K562 (cell line): ENCODE measurements around the gene SAPCD1. TPM values are rescaled to one million over a fixed set of nuclear protein-coding genes. Genes with fewer than 3 reads are reported as not detected.

ENCODE experiments used
- polyA plus RNA-seq, 8 experiments: library from polyadenylated mRNA; depleted of rRNA in 4 of 8; stranded (reverse) in 5 of 8; unstranded in 3 of 8; fragments of >200 nt; fragmentation: Nextera tagmentation in 2 of 8; fragmentation: Illumina TruSeq in 1 of 8; extraction: Ambion mirVana in 2 of 8; extraction: Trizol in 1 of 8; gene quantifications; 2 replicates each; pipeline versions ENCODE4 v1.2.1 to v1.2.3, GENCODE V29; 2011 to 2014; ENCODE audit warnings: inconsistent platforms in 1 of 8, missing spikeins in 1 of 8
- small RNA-seq: library from RNA; depleted of rRNA; stranded (forward); fragments of <200 nt; gene quantifications from one replicate; pipeline ENCODE3, GENCODE V24; 2014
- total RNA-seq, 7 experiments: library from RNA; depleted of rRNA in 6 of 7; stranded (reverse); fragments of >200 nt in 6 of 7; fragmentation: Illumina TruSeq in 2 of 7; extraction: Trizol in 2 of 7; gene quantifications; 2 replicates each; pipeline versions ENCODE4 v1.2.1 to v1.2.3, GENCODE V29; 2011 to 2021; ENCODE audit warnings: low replicate concordance in 1 of 7

The SAPCD1 gene
- total and polyA plus RNA-seq, 9 of the 15 experiments (the other 6 are each of a cell fraction or from before 2014, with no cell fraction given), result 2.6 to 30.2 (median 7.4) TPM

Small RNA genes within 50 kb of the gene (small RNA-seq; reads per million reads assigned to genes)
- gene LY6G6D, result not detected
- gene MSH5-SAPCD1, result not detected
- gene RF00019, result not detected
- not detected for gene RNU6-850P
- gene SAPCD1, result not detected

Other genes starting within 250 kb of the SAPCD1 start
Only the 7 nearest of the 42 such genes appear.
- gene LY6G6C, start 40.9 kb upstream of the SAPCD1 start, total RNA-seq (2014; rRNA removed), result not detected in 2 replicates
- not detected in 2 replicates for gene LY6G6C, start 40.9 kb upstream of the SAPCD1 start, total RNA-seq (2014; rRNA removed; fragmentation: Illumina TruSeq; extraction: Trizol)
- gene LY6G6C, start 40.9 kb upstream of the SAPCD1 start, total RNA-seq (2015; rRNA removed; fragmentation: Illumina TruSeq; extraction: Trizol), result not detected in 2 replicates
- 0.20 TPM in 1 of 2 replicates, not detected in the other for gene LY6G6C, start 40.9 kb upstream of the SAPCD1 start, total RNA-seq (2021)
- 0.20 and 0.35 TPM in 2 replicates for gene LY6G6C, start 40.9 kb upstream of the SAPCD1 start, polyA plus RNA-seq (2011; rRNA removed)
- 0.33 TPM in 1 of 2 replicates, not detected in the other for gene LY6G6C, start 40.9 kb upstream of the SAPCD1 start, polyA plus RNA-seq (2014; fragmentation: Illumina TruSeq; extraction: Trizol)
- gene LY6G6C, start 40.9 kb upstream of the SAPCD1 start, polyA plus RNA-seq (2014; fragmentation: Nextera tagmentation; extraction: Ambion mirVana), result under 1 TPM in 1 of 2 experiments, not detected in 1; 0.06 TPM
- 0.09 TPM in 1 of 2 replicates, not detected in the other for gene LY6G6C, start 40.9 kb upstream of the SAPCD1 start, polyA plus RNA-seq (2014; rRNA removed)
- 0.45 TPM in 1 of 2 replicates, not detected in the other for gene MPIG6B, start 39.3 kb upstream of the SAPCD1 start, total RNA-seq (2014; rRNA removed)
- gene MPIG6B, start 39.3 kb upstream of the SAPCD1 start, total RNA-seq (2014; rRNA removed; fragmentation: Illumina TruSeq; extraction: Trizol), result 0.11 and 0.13 TPM in 2 replicates
- 0.14 TPM in 1 of 2 replicates, not detected in the other for gene MPIG6B, start 39.3 kb upstream of the SAPCD1 start, total RNA-seq (2015; rRNA removed; fragmentation: Illumina TruSeq; extraction: Trizol)
- gene MPIG6B, start 39.3 kb upstream of the SAPCD1 start, total RNA-seq (2021), result 0.47 and 0.75 TPM in 2 replicates
- gene MPIG6B, start 39.3 kb upstream of the SAPCD1 start, polyA plus RNA-seq (2011; rRNA removed), result 0.24 and 0.30 TPM in 2 replicates
- 0.75 and 0.77 TPM in 2 replicates for gene MPIG6B, start 39.3 kb upstream of the SAPCD1 start, polyA plus RNA-seq (2014; fragmentation: Illumina TruSeq; extraction: Trizol)
- gene MPIG6B, start 39.3 kb upstream of the SAPCD1 start, polyA plus RNA-seq (2014; fragmentation: Nextera tagmentation; extraction: Ambion mirVana), result under 1 TPM; 0.15 to 0.32 TPM
- gene MPIG6B, start 39.3 kb upstream of the SAPCD1 start, polyA plus RNA-seq (2014; rRNA removed), result 0.27 and 1.2 TPM in 2 replicates
- gene DDAH2, start 33.4 kb upstream of the SAPCD1 start, total RNA-seq (2014; rRNA removed), result 45.4 and 59.1 TPM in 2 replicates
- gene DDAH2, start 33.4 kb upstream of the SAPCD1 start, total RNA-seq (2014; rRNA removed; fragmentation: Illumina TruSeq; extraction: Trizol), result 10.6 and 12.7 TPM in 2 replicates
- gene DDAH2, start 33.4 kb upstream of the SAPCD1 start, total RNA-seq (2015; rRNA removed; fragmentation: Illumina TruSeq; extraction: Trizol), result 32.3 and 34.6 TPM in 2 replicates
- gene DDAH2, start 33.4 kb upstream of the SAPCD1 start, total RNA-seq (2021), result 31.4 and 36.3 TPM in 2 replicates
- 21.4 and 30.4 TPM in 2 replicates for gene DDAH2, start 33.4 kb upstream of the SAPCD1 start, polyA plus RNA-seq (2011; rRNA removed)
- gene DDAH2, start 33.4 kb upstream of the SAPCD1 start, polyA plus RNA-seq (2014; fragmentation: Illumina TruSeq; extraction: Trizol), result 15.6 and 29.3 TPM in 2 replicates
- gene DDAH2, start 33.4 kb upstream of the SAPCD1 start, polyA plus RNA-seq (2014; fragmentation: Nextera tagmentation; extraction: Ambion mirVana), result 1 to 10 TPM; 1.8 to 3.4 TPM
- gene DDAH2, start 33.4 kb upstream of the SAPCD1 start, polyA plus RNA-seq (2014; rRNA removed), result 36.2 and 42.1 TPM in 2 replicates
- 1,815 and 2,459 TPM in 2 replicates for gene CLIC1, start 26.1 kb upstream of the SAPCD1 start, total RNA-seq (2014; rRNA removed)
- gene CLIC1, start 26.1 kb upstream of the SAPCD1 start, total RNA-seq (2014; rRNA removed; fragmentation: Illumina TruSeq; extraction: Trizol), result 1,777 and 1,808 TPM in 2 replicates
- 1,968 and 1,998 TPM in 2 replicates for gene CLIC1, start 26.1 kb upstream of the SAPCD1 start, total RNA-seq (2015; rRNA removed; fragmentation: Illumina TruSeq; extraction: Trizol)
- 1,487 and 1,494 TPM in 2 replicates for gene CLIC1, start 26.1 kb upstream of the SAPCD1 start, total RNA-seq (2021)
- gene CLIC1, start 26.1 kb upstream of the SAPCD1 start, polyA plus RNA-seq (2011; rRNA removed), result 1,850 and 2,419 TPM in 2 replicates
- gene CLIC1, start 26.1 kb upstream of the SAPCD1 start, polyA plus RNA-seq (2014; fragmentation: Illumina TruSeq; extraction: Trizol), result 2,238 and 2,336 TPM in 2 replicates
- gene CLIC1, start 26.1 kb upstream of the SAPCD1 start, polyA plus RNA-seq (2014; fragmentation: Nextera tagmentation; extraction: Ambion mirVana), result 1,000 to 10,000 TPM; 1,267 to 1,594 TPM
- 1,650 and 1,824 TPM in 2 replicates for gene CLIC1, start 26.1 kb upstream of the SAPCD1 start, polyA plus RNA-seq (2014; rRNA removed)
- gene MSH5, start 22.7 kb upstream of the SAPCD1 start, total RNA-seq (2014; rRNA removed), result 21.1 and 34.7 TPM in 2 replicates
- gene MSH5, start 22.7 kb upstream of the SAPCD1 start, total RNA-seq (2014; rRNA removed; fragmentation: Illumina TruSeq; extraction: Trizol), result 46.6 and 47.6 TPM in 2 replicates
- gene MSH5, start 22.7 kb upstream of the SAPCD1 start, total RNA-seq (2015; rRNA removed; fragmentation: Illumina TruSeq; extraction: Trizol), result 34.3 and 37.9 TPM in 2 replicates
- 75.4 and 82.7 TPM in 2 replicates for gene MSH5, start 22.7 kb upstream of the SAPCD1 start, total RNA-seq (2021)
- 104 and 202 TPM in 2 replicates for gene MSH5, start 22.7 kb upstream of the SAPCD1 start, polyA plus RNA-seq (2011; rRNA removed)
- 52.5 and 52.8 TPM in 2 replicates for gene MSH5, start 22.7 kb upstream of the SAPCD1 start, polyA plus RNA-seq (2014; fragmentation: Illumina TruSeq; extraction: Trizol)
- gene MSH5, start 22.7 kb upstream of the SAPCD1 start, polyA plus RNA-seq (2014; fragmentation: Nextera tagmentation; extraction: Ambion mirVana), result 10 to 100 TPM; 12.5 to 14.0 TPM
- gene MSH5, start 22.7 kb upstream of the SAPCD1 start, polyA plus RNA-seq (2014; rRNA removed), result 80.2 and 84.7 TPM in 2 replicates
- gene VWA7, start 14.7 kb downstream of the SAPCD1 start, total RNA-seq (2014; rRNA removed), result 0.65 and 0.68 TPM in 2 replicates
- gene VWA7, start 14.7 kb downstream of the SAPCD1 start, total RNA-seq (2014; rRNA removed; fragmentation: Illumina TruSeq; extraction: Trizol), result 0.70 and 0.95 TPM in 2 replicates
- gene VWA7, start 14.7 kb downstream of the SAPCD1 start, total RNA-seq (2015; rRNA removed; fragmentation: Illumina TruSeq; extraction: Trizol), result 0.36 and 0.49 TPM in 2 replicates
- gene VWA7, start 14.7 kb downstream of the SAPCD1 start, total RNA-seq (2021), result 1.8 and 2.9 TPM in 2 replicates
- 1.0 and 1.7 TPM in 2 replicates for gene VWA7, start 14.7 kb downstream of the SAPCD1 start, polyA plus RNA-seq (2011; rRNA removed)
- gene VWA7, start 14.7 kb downstream of the SAPCD1 start, polyA plus RNA-seq (2014; fragmentation: Illumina TruSeq; extraction: Trizol), result 1.1 and 1.3 TPM in 2 replicates
- gene VWA7, start 14.7 kb downstream of the SAPCD1 start, polyA plus RNA-seq (2014; fragmentation: Nextera tagmentation; extraction: Ambion mirVana), result under 1 TPM; 0.18 to 0.32 TPM
- 2.4 and 3.0 TPM in 2 replicates for gene VWA7, start 14.7 kb downstream of the SAPCD1 start, polyA plus RNA-seq (2014; rRNA removed)
- gene VARS1, start 33.1 kb downstream of the SAPCD1 start, total RNA-seq (2014; rRNA removed), result 155 and 210 TPM in 2 replicates
- 187 and 202 TPM in 2 replicates for gene VARS1, start 33.1 kb downstream of the SAPCD1 start, total RNA-seq (2014; rRNA removed; fragmentation: Illumina TruSeq; extraction: Trizol)
- 128 and 130 TPM in 2 replicates for gene VARS1, start 33.1 kb downstream of the SAPCD1 start, total RNA-seq (2015; rRNA removed; fragmentation: Illumina TruSeq; extraction: Trizol)
- gene VARS1, start 33.1 kb downstream of the SAPCD1 start, total RNA-seq (2021), result 484 and 488 TPM in 2 replicates
- 37.9 and 95.1 TPM in 2 replicates for gene VARS1, start 33.1 kb downstream of the SAPCD1 start, polyA plus RNA-seq (2011; rRNA removed)
- 282 and 332 TPM in 2 replicates for gene VARS1, start 33.1 kb downstream of the SAPCD1 start, polyA plus RNA-seq (2014; fragmentation: Illumina TruSeq; extraction: Trizol)
- 10 to 100 TPM in 1 of 2 experiments, 1 to 10 TPM in 1; 2.9 to 10.4 TPM for gene VARS1, start 33.1 kb downstream of the SAPCD1 start, polyA plus RNA-seq (2014; fragmentation: Nextera tagmentation; extraction: Ambion mirVana)
- 128 and 129 TPM in 2 replicates for gene VARS1, start 33.1 kb downstream of the SAPCD1 start, polyA plus RNA-seq (2014; rRNA removed)